BE2C (cell line): ENCODE measurements around the gene ALKBH5.

Experiments
- DNase-seq: peaks from one replicate; pipeline ENCODE4 v3.0.0-alpha.2; 2020
- H3K27me3 ChIP-seq: fragments of 250-450 bp; sonication (Bioruptor Pico); 2 replicates; pipeline ENCODE4 v1.5.1; 2020; ENCODE audit warnings: mild to moderate bottlenecking
- H3K36me3 ChIP-seq: fragments of 250-450 bp; sonication (Bioruptor Pico); 2 replicates; pipeline ENCODE4 v1.5.1; 2020; ENCODE audit warnings: mild to moderate bottlenecking
- H3K4me1 ChIP-seq: fragments of 250-450 bp; sonication (Bioruptor Pico); 2 replicates; pipeline ENCODE4 v1.5.1; 2020
- H3K4me3 ChIP-seq: 2 replicates; pipeline ENCODE4 v1.5.1; 2011; ENCODE audit warnings: low read depth, low read length
- H3K9me3 ChIP-seq: fragments of 250-450 bp; sonication (Bioruptor Pico); 2 replicates; pipeline ENCODE4 v1.5.1; 2020
- CTCF ChIP-seq: IDR thresholded peaks from 2 replicates; pipeline ENCODE4 v1.5.1; 2012; ENCODE audit warnings: mild to moderate bottlenecking, low read depth, low read length

The ALKBH5 gene

GRCh38 chr17:18197535-18198194 lies 14.0 kb downstream of the ALKBH5 start:
- Histone ChIP-seq H3K36me3 (peaks cover 18% of the 10 kb centered on the region), H3K27me3 (no peaks in the 10 kb centered on the region), H3K4me1 (no peaks in the 10 kb centered on the region), H3K4me3 (no peak overlapping the region), H3K9me3 (no peaks in the 10 kb centered on the region)
- DNase-seq = no peak
- TF ChIP-seq CTCF = no peak

GRCh38 chr17:18198530-18198929 lies 14.9 kb downstream of the ALKBH5 start:
- peaks cover 18% of the 10 kb centered on the region for H3K36me3 ChIP-seq
- H3K9me3 ChIP-seq = no peaks in the 10 kb centered on the region
- DNase-seq = no peak
- no peak overlapping the region for H3K4me3 ChIP-seq
- H3K4me1 ChIP-seq = no peaks in the 10 kb centered on the region
- H3K27me3 ChIP-seq = no peaks in the 10 kb centered on the region
- no peak for TF ChIP-seq CTCF

- H3K4me1 ChIP-seq = no peaks in the 10 kb centered on the region
- peaks cover 9% of the 10 kb centered on the region for H3K36me3 ChIP-seq
- H3K4me3 ChIP-seq = no peak overlapping the region
- TF ChIP-seq CTCF = no peak
- no peaks in the 10 kb centered on the region for H3K27me3 ChIP-seq
- DNase-seq = no peak
- H3K9me3 ChIP-seq = no peaks in the 10 kb centered on the region
Measured at GRCh38 chr17:18201108-18201507, 17.5 kb downstream of the ALKBH5 start.

- Histone ChIP-seq H3K9me3 (no peaks in the 10 kb centered on the region), H3K4me3 (no peak overlapping the region), H3K4me1 (no peaks in the 10 kb centered on the region), H3K36me3 (peaks cover 11% of the 10 kb centered on the region), H3K27me3 (no peaks in the 10 kb centered on the region)
- no peak for DNase-seq
- TF ChIP-seq CTCF = no peak
Measured at GRCh38 chr17:18203308-18203707, 19.7 kb downstream of the ALKBH5 start.

GRCh38 chr17:18205861-18206260 lies 22.2 kb downstream of the ALKBH5 start:
- no peak overlapping the region for H3K4me3 ChIP-seq
- no peaks in the 10 kb centered on the region for H3K9me3 ChIP-seq
- H3K4me1 ChIP-seq = no peaks in the 10 kb centered on the region
- no peak for DNase-seq
- H3K27me3 ChIP-seq = no peaks in the 10 kb centered on the region
- peaks cover 11% of the 10 kb centered on the region for H3K36me3 ChIP-seq
- no peak for TF ChIP-seq CTCF

GRCh38 chr17:18206962-18207361 lies 23.3 kb downstream of the ALKBH5 start:
- Histone ChIP-seq H3K27me3 (no peaks in the 10 kb centered on the region), H3K4me3 (no peak overlapping the region), H3K9me3 (no peaks in the 10 kb centered on the region), H3K36me3 (peaks cover 11% of the 10 kb centered on the region), H3K4me1 (no peaks in the 10 kb centered on the region)
- TF ChIP-seq CTCF = no peak
- no peak for DNase-seq
